Effector CD8-positive, alpha-beta T cell (primary cell): ENCODE measurements around the gene KRT14.
"Not testable (repeated sequence)": the region's sequence is repeated elsewhere in the genome, so short reads cannot be mapped to it uniquely, and the experiment has no call there.

ENCODE experiments used
- DNase-seq: peaks from one replicate; lab custom pipeline; 2025; lab: John Stamatoyannopoulos, UW

Gene KRT14

GRCh38 chr17:41578971-41579370, 7.7 kb downstream of the KRT14 start:
- DNase-seq, result no peak

GRCh38 chr17:41578538-41578937, 8.2 kb downstream of the KRT14 start:
- DNase-seq, result no peak

- not testable (repeated sequence) for DNase-seq
Observed at GRCh38 chr17:41576740-41577139, 10.0 kb downstream of the KRT14 start.

GRCh38 chr17:41575336-41575735, 11.4 kb downstream of the KRT14 start:
- no peak for DNase-seq

- DNase-seq, result no peak
Observed at GRCh38 chr17:41571561-41572434, 14.9 kb downstream of the KRT14 start, which contains the start of gene KRT9. TSS of gene KRT9 (minus strand) at chr17:41572059. CDS start at chr17:41571992, 67 bp downstream.

GRCh38 chr17:41567317-41567716, 19.4 kb downstream of the KRT14 start:
- DNase-seq, result no peak

- DNase-seq, result no peak
Observed at GRCh38 chr17:41565338-41565737, 21.4 kb downstream of the KRT14 start.

- DNase-seq, result no peak
Observed at GRCh38 chr17:41563607-41564170, 23.0 kb downstream of the KRT14 start.

GRCh38 chr17:41561554-41561953, 25.1 kb downstream of the KRT14 start:
- DNase-seq, result no peak

- no peak for DNase-seq
Observed at GRCh38 chr17:41559548-41559947, 27.1 kb downstream of the KRT14 start.

- DNase-seq, result no peak
Observed at GRCh38 chr17:41556931-41557330, 29.8 kb downstream of the KRT14 start.

GRCh38 chr17:41556306-41556705, 30.4 kb downstream of the KRT14 start:
- no peak for DNase-seq

- no peak for DNase-seq
Observed at GRCh38 chr17:41555105-41555887, 31.4 kb downstream of the KRT14 start.

GRCh38 chr17:41553987-41554680, 32.6 kb downstream of the KRT14 start:
- DNase-seq, result no peak

GRCh38 chr17:41553176-41553575, 33.5 kb downstream of the KRT14 start:
- DNase-seq, result no peak

GRCh38 chr17:41552455-41552854, 34.2 kb downstream of the KRT14 start:
- DNase-seq, result no peak

- no peak for DNase-seq
Observed at GRCh38 chr17:41551365-41551764, 35.3 kb downstream of the KRT14 start.

- DNase-seq, result no peak
Observed at GRCh38 chr17:41549596-41550039, 37.1 kb downstream of the KRT14 start.

GRCh38 chr17:41548844-41549595, 37.7 kb downstream of the KRT14 start:
- DNase-seq, result peak; percentile 70

GRCh38 chr17:41547921-41548843, 38.5 kb downstream of the KRT14 start:
- DNase-seq, result no peak
